PC-3 (cell line): Measurements from ENCODE around the gene HDAC4. TPM values are rescaled to one million over a fixed set of nuclear protein-coding genes. Genes with fewer than 3 reads are reported as not detected.

Source experiments
- ATAC-seq: fragments of 200-7000 bp; cut with Tn5 transposase; 2 replicates; pipeline ENCODE4 v1.9.1; 2020; ENCODE audit warnings: mild to moderate bottlenecking, moderate library complexity
- BruUV-seq: library from RNA; stranded (reverse); fragments of 400-500 nt; replicated peaks from 2 replicates; lab custom pipeline; 2021; lab: Mats Ljungman, UMichigan
- CTCF ChIA-PET: fragments of 300-600 bp; sonication (Branson Sonifier 250); formaldehyde crosslinking; loops from one replicate; lab custom pipeline; 2022; ENCODE audit warnings: antibody characterized with exemption; lab: Charles Lee
- POLR2A ChIA-PET: fragments of 300-600 bp; sonication (Branson Sonifier 250); formaldehyde crosslinking; loops from one replicate; lab custom pipeline; 2022; ENCODE audit warnings: antibody characterized with exemption; ENCODE audit not compliant: unreplicated experiment; lab: Charles Lee
- DNase-seq: peaks from one replicate; pipeline ENCODE4 v3.0.0-alpha.2; 2015
- H2AFZ ChIP-seq: fragments of 300-600 bp; sonication (generic); 2 replicates; pipeline ENCODE4 v1.6.0; 2016; ENCODE audit warnings: antibody characterized with exemption, low read length
- H3F3A ChIP-seq: fragments of 300-600 bp; sonication (generic); one replicate; pipeline ENCODE4 v1.6.0; 2017; ENCODE audit warnings: antibody characterized with exemption, low read length, control low read depth, mild to moderate bottlenecking; ENCODE audit not compliant: unreplicated experiment
- H3K27ac ChIP-seq: fragments of 300-600 bp; sonication (generic); 2 replicates; pipeline ENCODE4 v1.5.1; 2016; ENCODE audit warnings: mild to moderate bottlenecking, low read length
- H3K27me3 ChIP-seq: fragments of 300-600 bp; sonication (generic); 2 replicates; pipeline ENCODE4 v1.6.1; 2016; ENCODE audit warnings: low read length, mixed read lengths
- H3K36me3 ChIP-seq: fragments of 300-600 bp; sonication (generic); 2 replicates; pipeline ENCODE4 v1.6.1; 2016; ENCODE audit warnings: low read depth, mixed run types, low read length, mixed read lengths
- H3K4me1 ChIP-seq: fragments of 300-600 bp; sonication (generic); 2 replicates; pipeline ENCODE4 v1.5.1; 2016; ENCODE audit warnings: low read length; ENCODE audit not compliant: insufficient read depth
- H3K4me2 ChIP-seq: fragments of 300-600 bp; sonication (generic); 2 replicates; pipeline ENCODE4 v1.6.0; 2016; ENCODE audit warnings: low read length
- H3K4me3 ChIP-seq: fragments of 300-600 bp; sonication (generic); 2 replicates; pipeline ENCODE4 v1.5.1; 2016; ENCODE audit warnings: mild to moderate bottlenecking, low read length, mixed read lengths
- H3K79me2 ChIP-seq: fragments of 300-600 bp; sonication (generic); 2 replicates; pipeline ENCODE4 v1.6.1; 2017; ENCODE audit warnings: low read length, mixed read lengths
- H3K9ac ChIP-seq: fragments of 300-600 bp; sonication (generic); 2 replicates; pipeline ENCODE4 v1.6.0; 2016; ENCODE audit warnings: mild to moderate bottlenecking, low read length
- H3K9me2 ChIP-seq: fragments of 300-600 bp; sonication (generic); replicated peaks from 2 replicates; pipeline ENCODE4 v1.6.1; 2016; ENCODE audit warnings: mixed run types, low read length, mixed read lengths
- H3K9me3 ChIP-seq: fragments of 300-600 bp; sonication (generic); 2 replicates; pipeline ENCODE4 v1.6.1; 2016; ENCODE audit warnings: low read length, mixed read lengths
- H4K20me1 ChIP-seq: fragments of 300-600 bp; sonication (generic); 2 replicates; pipeline ENCODE4 v1.6.1; 2016; ENCODE audit warnings: low read length, mixed read lengths
- CTCF ChIP-seq: fragments of 300-600 bp; sonication (generic); conservative IDR thresholded peaks from 2 replicates; pipeline ENCODE4 v1.5.1; 2017; ENCODE audit warnings: antibody characterized with exemption, low read depth, mild to moderate bottlenecking, low read length
- EZH2 ChIP-seq: fragments of 300-600 bp; sonication (generic); IDR thresholded peaks from one replicate; pipeline ENCODE4 v1.6.1; 2017; ENCODE audit warnings: antibody characterized with exemption, mild to moderate bottlenecking, low read length; ENCODE audit not compliant: unreplicated experiment
- EZH2phosphoT487 ChIP-seq: fragments of 300-600 bp; sonication (generic); IDR thresholded peaks from 2 replicates; pipeline ENCODE4 v1.6.1; 2018; ENCODE audit warnings: mild to moderate bottlenecking, antibody characterized with exemption, low read length, borderline replicate concordance
- intact Hi-C: fragments of 100-400 bp; cut with micrococcal nuclease; formaldehyde crosslinking; loops from 2 replicates; pipeline ENCODE4 v1.9.0; 2023
- total RNA-seq: library from RNA; depleted of rRNA; stranded (reverse); fragments of >200 nt; gene quantifications from 2 replicates; pipeline ENCODE4 v1.2.3, GENCODE V29; 2014

HDAC4 gene
- total RNA-seq, 1 experiment from 2014 or later, result 8.5 TPM

GRCh38 chr2:239143858-239144712, 256.7 kb downstream of the HDAC4 start:
- peak; percentile 25 for DNase-seq
- H2AFZ ChIP-seq, result no peak overlapping the region

GRCh38 chr2:239142806-239143205, 258.0 kb downstream of the HDAC4 start:
- H4K20me1 ChIP-seq, result no peaks in the 10 kb centered on the region
- H3K9me3 ChIP-seq, result no peaks in the 10 kb centered on the region
- no peak overlapping the region for H3K9ac ChIP-seq
- H3K27ac ChIP-seq, result no peak overlapping the region
- H3K4me1 ChIP-seq, result peaks cover 4% of the 10 kb centered on the region; the same call in 1 of the 2 replicates
- H3F3A ChIP-seq, result no peaks in the 10 kb centered on the region
- H3K4me2 ChIP-seq, result no peak overlapping the region
- H2AFZ ChIP-seq, result no peak overlapping the region
- ChIA-PET POLR2A (no interaction called here), CTCF (interaction anchor here (0.6 kb wide), 2 partner anchors 838 to 1000 kb away, joined by 3 to 6 read pairs; no protein-coding TSS in a partner anchor)
- H3K27me3 ChIP-seq, result no peaks in the 10 kb centered on the region
- no peaks in the 10 kb centered on the region for H3K36me3 ChIP-seq
- H3K79me2 ChIP-seq, result no peaks in the 10 kb centered on the region
- H3K9me2 ChIP-seq, result no peaks in the 10 kb centered on the region
- intact Hi-C loops, result no loop called here
- H3K4me3 ChIP-seq, result no peak overlapping the region
- BruUV-seq, result no TSS peak
- no peak for TF ChIP-seq CTCF
- TF ChIP-seq EZH2, result no peak
- TF ChIP-seq EZH2phosphoT487, result no peak
- ATAC-seq, result no peak
- DNase-seq, result no peak

More at GRCh38 chr2:239143858-239144712, 256.7 kb downstream of the HDAC4 start:
- no peaks in the 10 kb centered on the region for H3K27me3 ChIP-seq
- no peak overlapping the region for H3K4me2 ChIP-seq
- no peak overlapping the region for H3K27ac ChIP-seq
- H3K9me2 ChIP-seq, result no peaks in the 10 kb centered on the region
- H3K36me3 ChIP-seq, result no peaks in the 10 kb centered on the region
- no peak overlapping the region for H3K4me3 ChIP-seq
- no peaks in the 10 kb centered on the region for H3K79me2 ChIP-seq
- ChIA-PET POLR2A (interaction anchor here (0.5 kb wide), 1 partner anchor 747 kb away, joined by 14 read pairs; no protein-coding TSS in a partner anchor), CTCF (interaction anchor here (0.5 kb wide), 1 partner anchor 64 kb away, joined by 3 read pairs; no protein-coding TSS in a partner anchor)
- BruUV-seq, result no TSS peak
- H4K20me1 ChIP-seq, result no peaks in the 10 kb centered on the region
- intact Hi-C loops, result no loop called here
- peaks cover 4% of the 10 kb centered on the region; the same call in 1 of the 2 replicates for H3K4me1 ChIP-seq
- peak; percentile 68; the same call in 1 of the 2 replicates for ATAC-seq
- TF ChIP-seq EZH2phosphoT487, result no peak
- TF ChIP-seq EZH2, result no peak
- TF ChIP-seq CTCF, result peak; percentile 72
- H3F3A ChIP-seq, result no peaks in the 10 kb centered on the region
- no peaks in the 10 kb centered on the region for H3K9me3 ChIP-seq
- H3K9ac ChIP-seq, result no peak overlapping the region
